GM19455 (cell line): Measurements from ENCODE around the gene ALOXE3.

ENCODE experiments used
- ATAC-seq: cut with Tn5 transposase; IDR thresholded peaks from one replicate; pipeline ENCODE4 v1.9.1; 2021; ENCODE audit not compliant: unreplicated experiment

Gene ALOXE3

DNA sequence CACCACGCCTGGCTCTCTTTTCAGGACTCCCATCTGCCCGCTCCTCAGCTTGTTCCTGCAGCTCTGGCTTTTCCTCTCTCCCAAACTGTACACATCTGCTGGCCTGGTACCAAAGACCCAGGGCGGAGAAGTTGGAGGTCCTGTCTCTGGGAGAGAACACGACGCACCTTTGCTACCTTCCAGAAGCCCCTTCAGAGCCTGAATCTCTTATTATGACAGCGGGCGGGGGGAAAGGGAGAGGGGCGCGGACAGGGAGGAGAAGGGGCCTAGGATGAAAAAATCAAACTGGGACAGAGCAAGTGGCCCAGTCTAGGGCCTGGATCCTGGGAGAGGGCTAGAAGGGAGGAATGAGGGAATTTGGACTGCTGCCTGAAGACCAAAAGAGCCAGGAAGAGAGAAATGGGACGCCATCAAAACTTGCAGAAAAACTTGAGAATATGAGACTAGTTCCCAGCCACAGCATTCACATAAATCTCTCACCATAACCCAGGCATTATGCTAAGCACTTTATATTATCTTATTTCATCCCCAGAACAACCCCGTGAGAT is 36.4 kb upstream of the ALOXE3 start:
- ATAC-seq, result no peak

DNA sequence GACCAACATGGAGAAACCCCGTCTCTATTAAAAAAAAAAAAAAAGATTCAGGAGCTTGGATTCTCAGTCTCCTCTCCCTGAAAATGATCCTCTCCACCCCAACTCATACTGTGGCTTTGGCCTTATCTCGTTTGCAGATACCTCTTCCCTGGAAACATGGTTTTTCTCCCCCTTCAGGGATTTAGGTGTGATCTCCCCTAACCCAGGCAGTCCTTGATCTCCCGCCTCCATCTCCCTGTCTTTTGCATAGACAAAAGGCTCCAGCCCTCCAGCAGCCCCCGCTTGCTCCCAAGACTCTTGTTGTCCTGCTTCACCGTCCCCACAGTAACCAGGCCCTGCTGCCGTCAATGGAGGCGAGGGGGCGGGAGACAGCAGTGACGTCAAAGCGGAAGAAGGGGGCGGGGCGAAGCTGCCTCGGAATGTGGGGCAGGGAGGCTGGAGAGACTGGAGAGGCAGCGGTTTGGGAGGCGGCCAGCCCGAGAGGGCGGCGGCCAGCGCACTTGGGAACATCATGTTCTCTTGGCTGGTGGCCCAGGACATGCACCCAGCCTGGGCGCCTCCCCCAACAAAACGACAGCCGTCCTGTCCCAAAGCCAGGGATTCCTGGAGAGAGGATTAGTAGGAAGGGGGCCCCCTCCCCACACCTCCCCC is 35.8 kb upstream of the ALOXE3 start:
- ATAC-seq, result no peak

DNA sequence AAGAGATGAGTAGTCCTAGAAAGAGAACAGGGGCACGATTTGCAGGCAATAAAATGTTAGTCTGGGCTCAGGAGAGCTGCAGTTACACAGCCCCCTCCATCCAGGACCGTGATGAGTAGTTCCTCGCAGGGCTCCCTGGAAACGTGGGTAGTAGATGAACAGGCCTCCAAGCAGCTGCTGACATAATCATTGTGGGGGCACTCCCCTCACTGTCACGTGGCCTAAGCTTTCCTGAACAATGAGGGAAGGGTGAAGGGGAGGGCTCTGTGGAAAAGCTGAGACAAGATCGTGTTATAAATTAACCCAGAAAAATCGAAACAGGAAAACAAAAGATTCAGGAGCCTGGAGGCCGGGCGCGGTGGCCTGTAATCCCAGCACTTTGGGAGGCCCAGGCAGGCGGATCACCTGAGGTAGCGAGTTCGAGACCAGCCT is 35.2 kb upstream of the ALOXE3 start:
- no peak for ATAC-seq

DNA sequence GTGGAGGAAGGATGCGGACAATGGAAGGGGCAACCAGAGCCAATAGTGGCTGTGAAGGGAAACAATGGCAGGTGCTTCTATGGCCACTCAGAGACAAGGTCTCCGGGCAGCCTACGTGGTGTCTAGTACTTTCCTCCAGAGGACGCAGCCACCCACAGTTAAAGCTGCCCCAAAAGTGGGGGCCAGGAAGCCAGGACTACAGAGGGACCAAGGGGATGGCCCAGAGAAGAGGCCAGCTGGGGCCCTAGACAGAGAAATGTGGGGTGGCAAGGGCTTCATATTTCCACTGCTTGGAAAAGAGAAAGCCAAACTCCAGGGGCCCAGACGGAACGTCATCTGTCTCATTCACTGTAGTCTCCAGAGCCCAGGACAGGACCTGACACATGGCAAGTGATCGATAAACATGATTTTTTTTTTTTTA is 34.7 kb upstream of the ALOXE3 start:
- no peak for ATAC-seq

DNA sequence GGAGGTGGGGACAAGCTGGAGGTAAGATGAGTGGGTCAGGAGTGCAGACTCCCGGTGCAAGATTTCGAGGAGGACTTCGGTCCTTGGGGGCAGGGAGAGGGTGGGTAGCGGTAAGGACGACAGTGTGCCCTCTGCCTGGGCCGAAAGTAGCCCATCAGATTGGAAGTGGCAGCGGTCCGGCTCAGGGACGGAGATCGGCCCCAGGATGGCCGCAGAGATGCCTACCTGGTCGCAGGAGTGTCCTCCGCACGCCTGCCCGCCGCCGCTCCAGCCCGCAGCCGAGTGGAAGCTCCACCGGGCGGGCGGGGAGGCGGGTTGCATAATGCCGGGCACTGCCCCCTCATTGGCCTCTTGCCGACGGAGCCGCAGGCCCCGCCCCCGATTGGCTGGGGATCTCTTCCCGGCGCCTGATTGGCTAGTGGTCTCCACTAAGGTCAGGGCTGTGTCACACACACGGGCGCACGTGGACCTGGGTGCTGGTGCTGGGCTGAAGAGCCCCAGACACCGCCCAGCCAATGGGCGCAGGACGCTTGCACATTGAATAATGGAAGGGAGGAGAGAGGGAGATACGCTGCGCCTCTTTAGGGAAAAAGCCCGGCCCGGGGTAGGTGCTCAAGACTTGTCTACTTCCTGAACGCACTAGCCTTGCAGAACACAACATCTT is 33.9 kb upstream of the ALOXE3 start, which contains the start of gene PER1:
Gene PER1 (minus strand): TSS at position 293 of the 664 bp plus-strand sequence. CDS start 1,698 bp downstream, outside the sequence.
- ATAC-seq, result no peak

DNA sequence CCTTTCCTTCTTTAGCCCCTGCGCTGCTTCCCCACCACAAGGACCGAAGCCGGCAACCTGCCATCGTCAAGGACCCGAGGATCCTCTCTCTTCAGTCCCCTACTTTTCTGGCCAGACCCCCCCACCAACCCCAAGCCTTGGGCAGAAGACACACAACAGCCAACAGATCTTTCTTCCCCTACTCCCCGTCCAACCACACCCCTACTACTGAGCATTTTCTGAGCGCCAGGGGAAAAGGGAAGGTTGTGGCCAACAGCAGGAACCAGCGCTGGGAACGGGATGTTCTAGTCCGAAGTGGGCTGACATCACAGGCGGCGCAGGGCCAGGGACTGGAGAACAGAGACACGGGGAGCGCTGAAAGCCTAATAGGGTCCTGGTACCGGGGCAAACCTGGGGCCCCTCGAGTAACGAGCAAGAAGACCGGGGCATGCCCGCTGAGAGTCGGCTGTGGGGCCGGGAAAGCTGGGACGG is 33.4 kb upstream of the ALOXE3 start:
- ATAC-seq, result no peak

DNA sequence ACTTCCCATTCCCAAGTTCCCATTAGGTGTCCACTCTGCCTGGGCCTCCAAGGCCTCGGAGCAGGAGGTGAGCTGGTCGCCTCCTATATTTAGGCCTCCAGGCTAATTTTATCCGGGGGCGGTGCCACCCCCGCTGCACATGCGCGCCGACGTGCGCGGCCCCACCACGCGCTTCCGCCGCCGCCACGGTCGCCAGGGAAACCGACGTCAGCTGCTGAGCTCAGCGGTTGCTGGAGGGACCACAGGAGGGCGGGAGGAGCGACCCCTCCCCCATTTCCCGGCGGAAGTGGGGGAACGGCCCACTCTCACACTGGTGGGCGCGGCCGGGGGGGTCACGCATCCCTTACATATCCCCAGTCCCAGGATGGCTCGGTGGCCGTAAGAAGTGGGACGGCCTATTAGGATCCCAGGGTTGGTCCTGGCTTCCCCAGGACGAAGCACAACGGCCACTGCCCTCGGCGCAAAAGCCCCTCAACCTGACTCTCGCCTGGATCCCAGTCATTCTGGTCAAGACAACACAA is 32.9 kb upstream of the ALOXE3 start:
- ATAC-seq, result peak; percentile 44

DNA sequence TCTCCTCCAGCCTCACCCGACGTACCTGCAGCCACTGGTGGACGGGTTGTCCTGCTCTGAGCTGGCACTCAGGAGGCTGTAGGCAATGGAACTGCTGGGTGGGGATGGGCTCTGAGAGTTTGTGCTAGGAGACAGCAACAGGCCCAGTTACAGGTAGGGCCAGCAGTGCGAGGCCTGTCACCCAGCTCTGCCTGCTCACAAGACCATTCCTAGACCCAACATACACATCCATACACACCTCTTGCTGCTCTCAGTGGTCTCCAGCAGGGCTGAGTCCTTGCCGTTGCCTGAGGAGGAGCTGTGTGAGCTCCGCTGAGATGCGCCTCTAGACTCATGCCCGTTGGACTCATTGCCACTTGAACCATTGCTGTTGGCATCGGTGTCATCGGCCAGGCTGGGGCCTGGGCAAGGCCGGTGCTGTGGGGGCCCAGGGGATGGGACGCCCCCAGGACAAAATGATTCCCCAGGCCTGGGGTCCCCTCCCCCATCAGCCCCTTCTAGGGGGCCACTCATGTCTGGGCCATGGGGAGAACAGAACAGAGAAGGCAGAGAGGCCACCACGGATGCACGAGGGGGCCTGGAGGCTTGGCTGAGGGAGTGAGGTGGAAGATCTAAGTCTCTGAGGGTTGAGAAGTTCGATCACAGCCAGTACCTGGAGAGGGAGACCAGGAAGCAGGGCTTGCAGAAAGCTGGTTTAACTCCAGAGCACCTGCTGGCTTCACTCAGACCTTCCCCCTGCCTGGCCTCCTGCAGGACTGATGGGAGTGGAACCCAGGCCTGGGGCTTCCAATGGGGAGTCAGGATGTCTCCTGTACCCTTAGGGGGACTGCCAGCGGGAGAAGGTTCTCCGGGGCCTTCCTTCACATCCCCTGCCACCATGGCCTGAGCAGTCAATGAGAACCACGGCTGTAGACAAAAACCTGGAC is 32.1 kb upstream of the ALOXE3 start:
- no peak for ATAC-seq

DNA sequence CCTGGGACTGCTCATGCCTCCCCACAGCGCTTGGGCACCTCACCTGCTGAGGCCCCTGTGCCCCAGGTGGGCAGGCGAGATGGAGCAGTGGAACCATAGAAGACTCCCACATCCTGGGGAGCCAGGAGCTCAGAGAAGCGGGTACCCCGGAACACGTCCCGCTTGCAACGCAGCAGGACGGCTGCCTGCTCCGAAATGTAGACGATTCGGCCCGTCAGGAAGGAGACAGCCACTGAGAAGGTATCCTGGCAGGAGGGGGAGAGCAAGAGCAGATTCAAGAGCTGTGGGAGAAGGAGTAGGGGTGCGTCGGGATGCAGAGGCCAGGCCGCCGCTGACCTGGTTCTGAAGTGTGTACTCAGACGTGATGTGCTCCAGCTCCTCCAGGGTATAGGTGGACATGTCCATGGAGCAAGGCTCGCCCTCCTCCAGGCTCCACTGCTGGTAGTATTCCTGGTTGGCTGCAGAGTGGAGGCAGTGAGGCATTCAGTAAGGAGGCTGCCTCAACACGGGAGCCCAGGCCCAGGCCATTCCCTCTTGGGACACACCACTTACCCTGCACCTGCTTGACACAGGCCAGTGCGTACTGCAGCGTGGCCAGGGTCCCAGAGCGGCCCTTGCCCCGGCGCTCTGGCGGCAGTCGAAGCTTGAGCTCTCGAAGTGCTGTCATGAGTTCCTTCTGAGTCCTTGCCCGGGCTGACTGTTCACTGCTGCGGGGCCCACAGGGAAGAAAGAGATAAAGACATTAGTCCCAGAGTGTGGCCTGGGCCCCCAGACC is 31.3 kb upstream of the ALOXE3 start:
- ATAC-seq, result no peak

DNA sequence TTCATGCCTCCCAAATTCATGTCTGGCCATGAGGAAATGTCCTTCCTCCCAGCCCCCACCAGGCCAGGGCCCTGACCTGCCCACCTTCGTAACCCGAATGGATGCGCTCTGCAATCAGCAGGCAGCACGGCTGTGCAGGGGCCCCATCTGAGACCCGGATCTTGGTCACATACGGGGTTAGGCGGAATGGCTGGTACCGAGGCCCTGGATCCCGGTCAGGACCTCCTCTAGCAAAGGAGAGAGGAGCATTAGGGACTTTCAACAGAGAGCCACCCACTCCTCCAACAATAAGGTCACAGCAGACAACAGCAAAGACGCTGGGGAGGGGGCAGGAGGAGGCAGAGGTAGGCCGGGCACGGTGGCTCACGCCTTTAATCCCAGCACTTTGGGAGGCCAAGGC is 30.2 kb upstream of the ALOXE3 start:
- ATAC-seq, result no peak

DNA sequence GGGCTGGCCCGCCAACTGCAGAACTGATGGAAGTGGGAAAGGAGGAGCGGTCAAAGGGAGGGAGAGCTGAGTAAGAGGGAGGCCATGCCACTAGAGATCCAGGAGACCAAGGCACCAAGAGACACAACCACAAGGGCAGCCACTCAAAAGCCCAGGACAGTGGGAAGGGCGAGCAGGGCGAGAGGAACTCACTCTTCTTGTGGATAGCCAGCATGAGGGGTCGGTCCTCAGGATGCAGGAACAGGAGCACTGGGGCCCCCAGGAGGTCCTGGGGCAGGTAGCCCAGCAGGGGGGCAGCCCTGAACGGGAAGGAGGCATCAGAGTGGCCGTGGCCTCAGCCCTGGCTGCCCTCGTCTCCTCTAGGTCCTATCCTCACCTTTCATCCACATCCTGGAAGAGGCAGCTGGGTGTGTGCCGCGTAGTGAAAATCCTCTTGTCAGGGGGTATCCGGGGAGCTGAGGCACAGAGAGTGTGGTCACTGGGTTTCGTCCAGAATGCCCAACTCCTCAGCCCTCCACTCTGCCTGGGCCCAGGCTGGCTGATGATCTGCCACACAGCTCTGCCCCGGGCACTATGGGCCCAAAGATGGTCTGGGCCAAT is 29.6 kb upstream of the ALOXE3 start:
- no peak for ATAC-seq

DNA sequence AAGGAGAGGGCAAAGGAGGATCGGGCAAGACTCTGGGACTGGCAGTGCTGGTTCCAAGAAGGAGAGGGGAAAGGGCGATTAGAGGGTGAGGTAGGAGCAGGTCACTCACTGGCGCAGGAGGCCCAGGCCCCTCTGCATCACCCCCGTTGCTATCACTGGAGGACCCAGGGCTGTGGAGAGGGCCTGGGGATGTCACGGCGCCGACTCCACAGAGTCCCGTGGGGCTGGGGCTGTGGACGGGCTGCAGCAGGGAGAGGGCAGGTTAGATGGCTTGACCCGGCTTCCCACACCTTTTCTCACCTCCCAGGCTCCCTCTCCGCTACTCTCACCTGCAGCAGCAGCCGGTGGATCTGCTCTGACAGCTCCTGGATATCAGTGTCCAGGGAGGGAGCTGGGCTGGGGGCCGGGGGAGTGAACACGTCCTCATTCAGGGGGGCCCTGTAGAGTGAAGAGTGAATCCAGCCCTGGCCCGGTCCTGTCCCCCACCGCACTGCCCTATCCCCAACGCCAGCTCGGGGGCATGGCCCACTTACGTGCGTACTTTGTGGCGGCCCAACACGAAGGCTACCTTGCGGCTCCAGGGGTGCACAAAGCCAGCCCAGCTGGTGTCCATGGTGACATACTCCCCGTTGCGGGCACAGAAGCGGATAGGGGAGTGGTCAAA is 29.0 kb upstream of the ALOXE3 start:
- ATAC-seq, result no peak

DNA sequence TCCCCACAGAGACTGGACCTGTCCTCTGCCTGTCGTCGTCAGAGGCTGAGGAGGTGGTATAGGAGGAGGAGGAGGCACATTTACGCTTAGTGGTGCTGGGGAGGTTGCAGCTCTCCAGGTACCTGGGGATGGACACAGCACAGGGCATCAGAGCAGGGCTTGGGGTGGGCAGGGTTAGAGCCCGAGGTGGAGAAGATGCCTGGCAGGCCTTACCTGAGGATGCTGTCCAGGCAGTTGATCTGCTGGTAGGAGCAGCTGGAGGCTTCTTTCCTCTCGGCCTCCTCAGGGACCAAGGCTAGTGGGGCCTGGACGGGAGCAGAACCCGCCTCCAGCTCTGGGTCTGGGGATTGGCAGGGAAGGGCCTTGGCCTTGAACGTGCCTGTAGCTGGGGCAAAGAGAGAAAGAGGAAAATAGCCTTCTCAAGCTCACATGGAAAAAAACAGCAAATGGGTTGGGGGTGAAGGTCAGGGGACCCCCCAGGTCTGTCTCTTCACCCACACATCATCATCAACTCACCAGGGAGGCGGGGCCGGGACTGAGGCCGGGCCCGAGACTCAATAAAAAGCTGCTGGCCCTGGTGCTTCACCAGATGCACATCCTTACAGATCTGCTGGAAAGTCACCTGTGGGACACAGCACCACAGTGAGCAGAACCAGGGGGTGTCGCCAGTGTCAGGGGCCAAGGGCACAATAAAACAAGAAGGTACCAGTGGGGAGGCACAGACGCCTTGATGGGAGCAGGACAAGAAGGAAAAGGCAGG is 28.2 kb upstream of the ALOXE3 start:
- ATAC-seq, result no peak

DNA sequence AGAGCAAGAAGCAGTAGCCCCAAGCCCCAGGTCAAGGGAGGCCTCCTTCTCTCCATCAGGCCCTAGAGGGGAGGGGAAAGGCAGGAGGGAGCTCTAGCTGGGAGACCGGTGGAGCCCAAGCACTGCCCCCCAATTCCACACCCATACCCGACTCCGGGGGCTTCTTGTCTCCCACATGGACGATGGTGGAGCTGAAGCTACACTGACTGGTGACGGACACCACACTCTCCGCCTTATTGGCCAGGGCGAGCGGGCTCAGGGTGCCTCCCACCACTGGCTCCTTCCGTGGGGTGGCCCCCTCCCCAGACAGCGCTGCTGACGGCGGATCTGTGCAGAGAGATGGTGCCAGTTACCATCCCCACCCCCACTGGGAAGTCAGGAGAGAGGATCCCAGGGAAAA is 27.5 kb upstream of the ALOXE3 start:
- ATAC-seq, result no peak

DNA sequence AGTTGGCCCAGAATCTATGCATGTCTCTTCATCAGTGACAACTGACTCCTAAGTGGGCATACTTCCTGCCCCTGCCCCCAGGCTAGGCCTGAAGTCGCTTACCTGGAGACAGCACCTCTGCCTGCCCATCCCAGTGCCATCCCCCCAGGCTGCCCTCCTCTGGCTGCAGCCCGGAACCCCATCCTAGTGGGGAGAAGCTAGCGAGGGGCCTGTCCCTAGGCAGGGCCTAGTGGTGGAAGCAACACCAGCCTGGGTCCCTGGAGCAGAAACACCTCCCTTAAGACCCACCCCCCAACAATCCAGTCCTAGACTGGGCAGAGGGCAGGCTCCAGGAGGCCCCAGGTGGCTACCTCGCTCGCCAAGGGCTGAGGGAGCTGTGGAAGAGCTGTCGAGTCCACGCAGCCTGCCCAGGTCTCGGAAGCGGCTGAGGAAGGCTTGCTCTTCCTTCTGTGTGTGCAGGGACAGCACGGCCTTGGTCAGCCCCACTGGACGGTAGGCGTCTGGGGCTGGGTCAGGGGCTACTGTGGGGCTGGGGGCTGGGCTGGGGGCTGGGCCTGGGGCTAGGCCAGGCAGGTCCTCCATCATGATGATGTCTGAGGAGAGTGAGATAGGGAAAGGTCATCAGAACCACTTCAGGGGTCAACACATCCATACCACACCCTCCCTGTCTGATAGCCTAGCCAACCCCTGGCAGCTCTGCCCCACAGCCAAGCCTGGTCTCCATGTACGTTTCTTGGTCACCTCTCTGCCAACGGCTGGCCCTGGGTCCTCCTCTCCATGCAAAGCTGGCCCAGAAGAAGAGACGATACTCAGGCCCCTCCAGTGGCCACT is 26.3 kb upstream of the ALOXE3 start:
- no peak for ATAC-seq

DNA sequence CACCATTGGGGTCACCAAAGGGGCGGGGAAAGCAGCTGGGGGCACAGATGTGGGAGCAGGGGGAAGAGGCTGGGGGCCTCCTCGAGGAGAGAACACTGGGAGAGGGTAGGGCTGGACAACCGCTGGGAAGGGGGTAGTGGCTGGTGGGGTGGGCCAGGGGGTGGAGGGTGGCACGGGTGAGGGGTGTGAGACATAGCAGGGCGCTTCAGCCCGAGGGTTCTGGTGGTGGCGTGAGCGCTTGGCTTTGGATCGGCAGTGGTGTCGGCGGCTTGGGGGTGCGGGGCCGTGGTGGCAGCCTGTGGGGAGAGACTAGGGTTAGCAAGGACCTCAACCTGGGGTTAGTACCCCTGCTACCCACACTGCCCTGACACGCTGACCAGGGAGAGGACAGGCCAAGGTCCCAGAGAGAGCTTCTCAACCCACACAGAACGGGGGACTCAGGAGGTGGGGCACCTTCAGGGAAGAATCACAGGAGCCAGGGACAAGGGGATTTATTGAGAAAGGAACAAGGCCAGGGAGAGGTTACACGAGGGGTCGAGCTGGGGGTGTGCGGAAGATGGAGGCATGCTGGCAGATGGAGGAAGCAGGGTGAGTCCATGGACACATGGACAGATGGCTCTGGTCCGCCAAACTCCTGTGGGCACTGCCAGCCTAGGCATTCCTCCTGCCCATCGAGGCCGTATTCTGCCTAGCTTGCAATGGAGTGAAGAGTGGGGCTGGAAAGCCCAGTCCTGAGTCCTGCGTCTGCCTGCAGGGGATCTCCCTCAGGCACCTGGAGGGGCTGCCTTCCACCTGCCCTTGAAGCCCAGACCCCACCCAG is 25.5 kb upstream of the ALOXE3 start:
- ATAC-seq, result no peak
